Esophagus muscularis mucosa (tissue), 4 donors: ENCODE data around the gene ZC3H10.
"Not testable (repeated sequence)": the region's sequence is repeated elsewhere in the genome, so short reads cannot be mapped to it uniquely, and the experiment has no call there.

Source experiments
- EP300 ChIP-seq: sonication (generic); formaldehyde crosslinking; IDR thresholded peaks from one replicate; pipeline ENCODE4 v1.6.1; 2017; ENCODE audit warnings: antibody characterized with exemption
- POLR2AphosphoS5 ChIP-seq, 2 donors: sonication (generic); formaldehyde crosslinking; IDR thresholded peaks; one replicate each; pipeline ENCODE4 v1.6.1; 2017; ENCODE audit warnings: antibody characterized with exemption in 2 of 2
- TF ChIP-seq, protein P1 (sequence below), 3 experiments: fragments of 200-600 bp in 2 of 3; fragments of 450-650 bp in 1 of 3; sonication (generic) in 2 of 3; IDR thresholded peaks; one replicate each; pipeline ENCODE4 v1.5.1; 2017 to 2019; ENCODE audit warnings: antibody characterized with exemption in 3 of 3, mild to moderate bottlenecking in 2 of 3, moderate library complexity in 1 of 3

DNA sequence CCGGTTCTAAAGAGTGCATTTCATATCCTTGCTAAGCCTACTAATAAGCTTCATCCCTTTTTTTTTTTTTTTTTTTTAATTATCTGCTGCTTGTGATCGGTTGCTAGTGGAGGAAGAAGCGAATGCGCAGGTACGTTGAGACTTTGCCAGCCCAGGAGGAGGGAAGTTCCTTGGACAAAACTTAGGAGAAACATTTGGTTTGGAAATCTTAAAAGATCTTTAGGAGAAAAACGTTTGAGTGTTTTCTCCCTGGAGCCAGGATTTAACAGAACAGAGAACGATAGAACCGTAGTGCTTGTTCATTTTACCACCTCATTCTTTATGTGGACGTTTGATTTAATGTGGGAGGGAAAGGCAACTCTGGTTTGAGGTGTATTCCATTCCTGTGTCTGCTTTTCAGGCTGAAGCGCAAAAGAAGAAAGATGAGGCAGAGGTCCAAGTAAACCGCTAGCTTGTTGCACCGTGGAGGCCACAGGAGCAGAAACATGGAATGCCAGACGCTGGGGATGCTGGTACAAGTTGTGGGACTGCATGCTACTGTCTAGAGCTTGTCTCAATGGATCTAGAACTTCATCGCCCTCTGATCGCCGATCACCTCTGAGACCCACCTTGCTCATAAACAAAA, 872 bp upstream of the ZC3H10 start:
- TF ChIP-seq, protein P1, sequence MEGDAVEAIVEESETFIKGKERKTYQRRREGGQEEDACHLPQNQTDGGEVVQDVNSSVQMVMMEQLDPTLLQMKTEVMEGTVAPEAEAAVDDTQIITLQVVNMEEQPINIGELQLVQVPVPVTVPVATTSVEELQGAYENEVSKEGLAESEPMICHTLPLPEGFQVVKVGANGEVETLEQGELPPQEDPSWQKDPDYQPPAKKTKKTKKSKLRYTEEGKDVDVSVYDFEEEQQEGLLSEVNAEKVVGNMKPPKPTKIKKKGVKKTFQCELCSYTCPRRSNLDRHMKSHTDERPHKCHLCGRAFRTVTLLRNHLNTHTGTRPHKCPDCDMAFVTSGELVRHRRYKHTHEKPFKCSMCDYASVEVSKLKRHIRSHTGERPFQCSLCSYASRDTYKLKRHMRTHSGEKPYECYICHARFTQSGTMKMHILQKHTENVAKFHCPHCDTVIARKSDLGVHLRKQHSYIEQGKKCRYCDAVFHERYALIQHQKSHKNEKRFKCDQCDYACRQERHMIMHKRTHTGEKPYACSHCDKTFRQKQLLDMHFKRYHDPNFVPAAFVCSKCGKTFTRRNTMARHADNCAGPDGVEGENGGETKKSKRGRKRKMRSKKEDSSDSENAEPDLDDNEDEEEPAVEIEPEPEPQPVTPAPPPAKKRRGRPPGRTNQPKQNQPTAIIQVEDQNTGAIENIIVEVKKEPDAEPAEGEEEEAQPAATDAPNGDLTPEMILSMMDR (IDR thresholded peaks at IDR 0.05), result not testable (repeated sequence)
- TF ChIP-seq EP300; POLR2AphosphoS5 (IDR thresholded peaks at IDR 0.05): not testable (repeated sequence)
